ENCODE results near the gene NFKBIZ.

The NFKBIZ gene

DNA sequence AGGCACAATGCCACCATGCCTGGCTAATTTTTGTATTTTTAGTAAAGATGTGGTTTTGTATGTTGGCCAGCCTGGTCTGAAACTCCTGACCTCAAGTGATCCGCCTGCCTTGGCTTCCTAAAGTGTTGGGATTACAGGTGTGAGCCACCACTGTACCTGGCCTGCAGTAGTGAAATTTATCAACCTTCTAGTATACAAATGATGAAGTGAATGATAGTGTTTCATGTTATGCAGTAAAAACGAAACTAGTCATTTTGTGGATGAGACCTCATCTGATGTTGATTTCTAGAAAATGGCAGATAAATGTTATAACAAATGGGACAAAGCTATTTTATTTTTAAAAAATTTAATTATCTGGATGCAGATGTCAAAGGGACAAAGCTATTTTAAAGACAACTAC, 37.4 kb upstream of the NFKBIZ start:
- TF ChIP-seq, protein P1, sequence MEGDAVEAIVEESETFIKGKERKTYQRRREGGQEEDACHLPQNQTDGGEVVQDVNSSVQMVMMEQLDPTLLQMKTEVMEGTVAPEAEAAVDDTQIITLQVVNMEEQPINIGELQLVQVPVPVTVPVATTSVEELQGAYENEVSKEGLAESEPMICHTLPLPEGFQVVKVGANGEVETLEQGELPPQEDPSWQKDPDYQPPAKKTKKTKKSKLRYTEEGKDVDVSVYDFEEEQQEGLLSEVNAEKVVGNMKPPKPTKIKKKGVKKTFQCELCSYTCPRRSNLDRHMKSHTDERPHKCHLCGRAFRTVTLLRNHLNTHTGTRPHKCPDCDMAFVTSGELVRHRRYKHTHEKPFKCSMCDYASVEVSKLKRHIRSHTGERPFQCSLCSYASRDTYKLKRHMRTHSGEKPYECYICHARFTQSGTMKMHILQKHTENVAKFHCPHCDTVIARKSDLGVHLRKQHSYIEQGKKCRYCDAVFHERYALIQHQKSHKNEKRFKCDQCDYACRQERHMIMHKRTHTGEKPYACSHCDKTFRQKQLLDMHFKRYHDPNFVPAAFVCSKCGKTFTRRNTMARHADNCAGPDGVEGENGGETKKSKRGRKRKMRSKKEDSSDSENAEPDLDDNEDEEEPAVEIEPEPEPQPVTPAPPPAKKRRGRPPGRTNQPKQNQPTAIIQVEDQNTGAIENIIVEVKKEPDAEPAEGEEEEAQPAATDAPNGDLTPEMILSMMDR (IDR thresholded peaks at IDR 0.05; ENCODE audit: low read depth, low read length), result no peak
- H3K27me3 ChIP-seq (ENCODE audit: insufficient read depth, low read depth, severe bottlenecking), result no peaks in the 10 kb centered on the region
- H3K36me3 ChIP-seq, result no peaks in the 10 kb centered on the region
- H3K4me3 ChIP-seq (ENCODE audit: low read depth, low read length), result no peak overlapping the region
- H3K27ac ChIP-seq, result no peak overlapping the region
- no peaks in the 10 kb centered on the region for H3K9me3 ChIP-seq (ENCODE audit: severe bottlenecking)
- no peak for DNase-seq

DNA sequence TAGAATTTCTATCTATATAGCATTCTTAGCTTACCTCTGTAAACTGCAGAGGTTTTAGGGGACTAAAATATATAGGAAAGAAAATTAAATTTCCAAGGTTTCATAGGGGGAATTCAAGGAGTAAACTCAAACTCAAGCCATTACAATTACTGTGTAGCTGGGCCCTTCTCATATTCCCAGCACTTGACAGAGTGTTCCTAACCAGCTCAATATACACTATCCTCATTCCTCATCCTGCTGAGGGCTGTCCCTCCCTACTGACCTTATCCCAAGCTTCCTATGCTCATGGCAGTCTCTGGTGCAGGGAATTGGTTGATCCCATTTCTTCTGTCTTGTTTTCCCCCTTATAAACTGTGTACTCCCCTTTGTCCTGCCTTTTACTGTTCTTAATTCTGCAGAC, 36.4 kb upstream of the NFKBIZ start:
- DNase-seq, result no peak
- H3K9me3 ChIP-seq (ENCODE audit: severe bottlenecking), result no peaks in the 10 kb centered on the region
- H3K4me3 ChIP-seq (ENCODE audit: low read depth, low read length), result no peak overlapping the region
- TF ChIP-seq, protein P1 (IDR thresholded peaks at IDR 0.05; ENCODE audit: low read depth, low read length), result no peak
- H3K27ac ChIP-seq, result no peak overlapping the region
- H3K27me3 ChIP-seq (ENCODE audit: insufficient read depth, low read depth, severe bottlenecking), result no peaks in the 10 kb centered on the region
- no peaks in the 10 kb centered on the region for H3K36me3 ChIP-seq

- no peak for DNase-seq
- TF ChIP-seq, protein P1 (IDR thresholded peaks at IDR 0.05; ENCODE audit: low read depth, low read length), result no peak
- Histone ChIP-seq H3K27me3 (ENCODE audit: insufficient read depth, low read depth, severe bottlenecking) (no peaks in the 10 kb centered on the region), H3K4me3 (ENCODE audit: low read depth, low read length) (no peak overlapping the region), H3K36me3 (no peaks in the 10 kb centered on the region), H3K27ac (no peak overlapping the region), H3K9me3 (ENCODE audit: severe bottlenecking) (no peaks in the 10 kb centered on the region)
These were observed 35.4 kb upstream of the NFKBIZ start for GRCh38 chr3:101813817-101814440.

DNA sequence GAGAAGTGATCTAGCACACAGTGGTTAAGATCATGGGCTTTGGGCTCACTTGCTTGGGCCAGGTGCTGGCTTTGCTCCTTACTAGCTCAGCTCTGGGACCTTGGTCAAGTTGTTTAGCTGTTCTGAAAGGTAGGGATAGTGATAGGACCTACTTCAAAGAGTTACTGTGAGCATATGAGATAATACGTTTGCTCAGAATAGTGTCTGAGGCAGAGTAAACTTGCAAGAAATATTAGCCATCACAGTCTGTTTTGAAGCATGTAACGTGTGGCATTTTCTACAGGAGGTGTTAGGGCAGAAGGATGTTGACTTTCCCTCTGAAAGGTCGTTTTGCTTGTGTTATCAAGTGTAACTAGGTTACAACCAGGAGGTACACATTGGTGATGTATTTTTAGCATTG, 34.5 kb upstream of the NFKBIZ start:
- H3K36me3 ChIP-seq, result no peaks in the 10 kb centered on the region
- DNase-seq, result no peak
- no peaks in the 10 kb centered on the region for H3K27me3 ChIP-seq (ENCODE audit: insufficient read depth, low read depth, severe bottlenecking)
- TF ChIP-seq, protein P1 (IDR thresholded peaks at IDR 0.05; ENCODE audit: low read depth, low read length), result no peak
- no peak overlapping the region for H3K27ac ChIP-seq
- H3K9me3 ChIP-seq (ENCODE audit: severe bottlenecking), result no peaks in the 10 kb centered on the region
- no peak overlapping the region for H3K4me3 ChIP-seq (ENCODE audit: low read depth, low read length)

DNA sequence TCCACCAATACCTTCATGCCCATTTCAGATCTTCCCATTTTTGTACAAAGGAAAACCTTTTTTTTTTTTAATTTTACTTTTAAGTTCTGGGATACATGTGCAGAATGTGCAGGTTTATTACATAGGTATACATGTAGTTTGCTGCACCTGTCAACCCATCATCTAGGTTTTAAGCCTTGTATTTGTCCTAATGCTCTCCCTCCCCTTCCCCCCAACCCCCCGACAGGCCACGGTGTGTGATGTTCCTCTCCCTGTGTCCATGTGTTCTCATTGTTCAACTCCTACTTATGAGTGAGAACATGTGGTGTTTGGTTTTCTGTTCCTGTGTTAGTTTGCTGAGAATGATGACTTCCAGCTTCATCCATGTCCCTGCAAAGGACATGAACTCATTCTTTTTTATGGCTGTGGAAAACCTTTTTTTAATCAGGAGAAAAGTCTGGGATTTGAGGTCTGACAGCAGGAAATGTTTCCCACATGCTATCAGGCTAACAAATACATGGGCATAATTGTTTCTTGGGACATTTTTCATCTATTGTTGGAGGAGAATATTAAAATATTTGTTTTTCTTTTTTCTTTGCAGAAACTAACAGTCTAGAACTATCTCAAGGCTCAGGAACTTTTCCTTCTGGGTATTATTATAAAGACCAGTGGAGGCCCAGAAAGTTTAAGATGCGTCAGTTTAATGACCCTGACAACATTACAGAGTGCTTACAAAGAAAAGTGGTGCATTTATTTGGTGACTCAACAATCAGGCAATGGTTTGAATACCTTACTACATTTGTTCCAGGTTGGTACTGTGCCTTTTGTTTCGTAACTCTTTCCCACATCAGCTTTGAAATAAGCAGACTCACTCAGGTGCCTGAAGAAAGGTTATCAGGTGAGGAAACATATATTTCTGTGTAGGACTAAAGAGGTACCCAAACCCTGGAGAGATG, 32.8 kb upstream of the NFKBIZ start:
- H3K36me3 ChIP-seq, result no peaks in the 10 kb centered on the region
- no peaks in the 10 kb centered on the region for H3K27me3 ChIP-seq (ENCODE audit: insufficient read depth, low read depth, severe bottlenecking)
- no peaks in the 10 kb centered on the region for H3K9me3 ChIP-seq (ENCODE audit: severe bottlenecking)
- TF ChIP-seq, protein P1 (IDR thresholded peaks at IDR 0.05; ENCODE audit: low read depth, low read length), result no peak
- no peak for DNase-seq
- no peak overlapping the region for H3K4me3 ChIP-seq (ENCODE audit: low read depth, low read length)
- no peak overlapping the region for H3K27ac ChIP-seq
